SH-SY5Y (cell line): Measurements from ENCODE around the gene CHCHD3.

Source experiments
- GATA2 ChIP-seq: IDR thresholded peaks from 2 replicates; pipeline ENCODE4 v1.6.1; 2011; ENCODE audit warnings: mild to moderate bottlenecking, low read depth, low read length
- GATA3 ChIP-seq: IDR thresholded peaks from 2 replicates; pipeline ENCODE4 v1.6.1; 2011; ENCODE audit warnings: low read depth, mild to moderate bottlenecking, low read length, moderate library complexity

CHCHD3 gene

DNA sequence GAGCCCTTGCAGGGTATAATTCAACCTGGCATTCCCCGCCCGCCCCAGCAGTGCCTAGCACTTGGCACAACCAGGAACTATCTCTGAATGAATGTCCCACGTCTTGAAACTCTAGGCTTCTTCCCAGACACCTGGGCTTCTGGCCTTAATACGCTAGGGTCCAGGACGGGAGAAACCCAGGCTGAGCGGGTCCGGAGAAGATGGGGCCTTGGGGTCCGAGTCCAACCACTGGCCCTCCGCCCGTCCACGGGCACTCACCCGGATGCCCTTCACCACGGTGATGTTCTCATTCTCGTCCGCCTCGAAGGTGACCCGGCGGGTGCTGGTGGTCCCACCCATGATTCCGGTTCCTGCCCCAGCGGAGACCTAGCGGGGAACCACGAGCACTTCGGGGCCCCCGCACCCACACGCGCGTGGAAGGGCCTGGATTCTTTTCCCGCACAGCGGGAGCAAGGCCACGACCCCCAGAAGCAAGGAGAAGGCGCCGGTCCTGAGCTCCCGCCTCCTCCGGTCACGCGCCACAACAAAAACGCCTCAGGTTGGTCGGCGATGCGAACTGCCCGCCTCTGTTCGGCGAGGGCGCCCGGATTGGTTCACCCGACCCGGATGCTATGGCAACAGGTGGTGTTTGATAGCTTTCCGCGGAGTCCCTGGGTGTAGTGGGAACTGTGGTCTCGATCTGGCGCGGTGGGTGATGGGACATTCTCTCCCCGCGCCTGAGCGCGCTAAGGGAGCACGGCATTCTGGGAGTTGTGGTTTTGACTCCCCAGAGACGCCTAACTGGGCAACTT lies at the start of gene CHCHD3:
Gene CHCHD3, minus strand, starts transcription at position 492 of the 791 bp plus-strand sequence. Its CDS starts 153 bp downstream, at position 339.
- TF ChIP-seq GATA2: no peak

DNA sequence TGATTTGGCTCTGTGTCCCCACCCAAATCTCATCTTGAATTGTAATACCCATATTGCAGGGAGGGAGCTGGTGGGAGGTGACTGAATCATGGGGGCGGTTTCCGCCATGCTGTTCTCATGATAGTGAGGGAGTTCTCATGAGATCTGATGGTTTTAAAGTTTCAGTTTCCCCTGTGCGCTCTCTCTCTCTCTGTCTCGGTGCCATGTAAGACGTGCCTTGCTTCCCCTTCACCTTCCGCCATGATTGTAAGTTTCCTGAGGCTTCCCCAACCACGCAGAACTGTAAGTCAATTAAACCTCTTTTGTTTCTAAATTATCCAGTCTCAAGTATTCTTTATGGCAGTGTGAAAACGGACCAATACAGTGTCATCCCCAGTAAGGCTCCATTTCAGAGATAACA lies 48.3 kb upstream of the CHCHD3 start:
- TF ChIP-seq GATA2 (no peak), GATA3 (no peak)

DNA sequence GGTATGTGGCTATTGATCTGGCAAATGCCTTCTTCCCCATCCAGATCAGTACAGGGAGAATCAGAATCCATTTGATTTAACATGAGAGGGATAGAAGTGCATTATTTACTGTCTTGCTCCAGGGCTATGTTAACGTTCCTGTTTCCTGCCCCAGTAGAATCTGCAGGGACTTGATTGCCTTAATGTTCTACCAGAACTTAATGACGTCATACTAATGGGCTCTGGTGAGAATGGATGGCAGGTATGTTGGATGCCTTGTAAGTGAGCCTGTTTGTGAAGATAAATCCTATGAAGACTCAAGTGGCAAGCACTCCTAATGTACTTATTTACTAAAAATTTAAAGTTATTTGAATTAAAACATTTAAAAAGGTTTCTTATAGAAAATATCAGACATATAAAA lies 44.5 kb upstream of the CHCHD3 start:
- TF ChIP-seq GATA3: no peak
- no peak for TF ChIP-seq GATA2

DNA sequence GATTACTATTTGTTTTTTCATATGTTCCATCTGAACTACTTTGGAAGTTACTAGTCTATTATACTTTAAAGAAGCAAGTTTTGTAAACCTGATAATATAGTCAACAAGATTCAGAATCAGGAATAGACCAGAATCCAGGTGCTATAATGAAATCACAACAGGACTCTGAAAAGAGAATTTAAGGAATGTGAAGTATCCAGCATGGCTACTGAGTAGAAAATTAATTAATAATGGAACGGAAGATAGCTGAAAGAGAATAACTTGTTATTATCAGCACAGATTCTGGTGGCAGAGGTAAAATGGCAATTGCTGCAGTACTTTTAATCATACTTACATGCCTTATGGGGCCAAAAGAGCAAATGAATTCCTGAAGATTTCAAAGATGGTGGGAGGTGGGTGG lies 43.1 kb upstream of the CHCHD3 start:
- TF ChIP-seq GATA3 (no peak), GATA2 (no peak)

DNA sequence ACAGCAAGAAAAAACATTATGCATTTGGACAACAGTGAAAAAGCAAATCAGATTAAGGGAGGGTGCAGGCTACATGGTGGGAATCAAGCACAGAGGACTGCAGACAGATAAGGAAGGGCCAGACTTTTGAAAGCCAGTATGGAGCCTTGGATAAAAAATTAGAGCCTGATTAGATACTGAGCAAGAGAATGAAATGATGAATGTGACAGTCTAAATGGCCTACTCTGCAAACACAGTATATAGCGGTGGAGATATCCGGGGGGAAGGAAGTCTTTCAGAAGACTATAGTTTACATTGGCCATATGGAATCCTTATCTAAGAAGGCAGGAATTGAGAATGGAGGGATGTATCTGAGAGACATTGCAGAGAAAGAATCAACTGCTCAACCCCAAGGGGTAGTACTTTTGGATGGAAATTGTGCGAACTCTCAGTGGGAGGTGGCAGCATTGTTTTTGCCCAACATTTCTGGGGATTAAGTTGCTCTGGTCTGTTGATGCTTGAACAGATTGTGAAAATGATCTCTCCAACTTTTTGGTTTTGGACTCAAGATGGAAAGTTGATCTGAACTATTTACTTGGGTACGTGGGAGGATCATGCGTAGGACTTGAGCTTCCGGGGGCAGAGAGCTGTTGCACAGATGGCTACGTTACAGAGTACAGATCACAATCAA lies 39.4 kb upstream of the CHCHD3 start:
- TF ChIP-seq GATA3 (peak; percentile 95), GATA2 (peak; percentile 96)

DNA sequence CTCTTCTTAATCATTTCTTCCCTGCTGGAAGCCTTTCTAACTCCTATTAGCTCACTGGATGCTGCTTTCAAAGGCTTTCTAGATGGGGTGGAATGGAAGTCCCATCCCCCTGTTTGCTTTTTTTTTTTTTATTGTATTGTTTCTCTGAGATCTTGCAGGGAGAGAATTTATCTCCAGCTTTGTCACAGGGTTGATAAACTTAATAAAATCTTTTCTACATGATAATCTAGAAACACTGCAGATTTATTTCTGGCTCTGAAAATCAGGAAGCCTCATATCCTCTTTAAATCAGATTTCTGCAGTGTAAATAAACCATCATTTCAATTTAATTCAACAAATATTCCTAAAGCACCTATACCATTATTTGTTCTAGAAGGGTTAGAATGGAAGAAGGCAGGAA lies 37.2 kb upstream of the CHCHD3 start:
- peak; percentile 55; the same call in 1 of the 2 replicates for TF ChIP-seq GATA3
- peak; percentile 34; the same call in 1 of the 2 replicates for TF ChIP-seq GATA2

DNA sequence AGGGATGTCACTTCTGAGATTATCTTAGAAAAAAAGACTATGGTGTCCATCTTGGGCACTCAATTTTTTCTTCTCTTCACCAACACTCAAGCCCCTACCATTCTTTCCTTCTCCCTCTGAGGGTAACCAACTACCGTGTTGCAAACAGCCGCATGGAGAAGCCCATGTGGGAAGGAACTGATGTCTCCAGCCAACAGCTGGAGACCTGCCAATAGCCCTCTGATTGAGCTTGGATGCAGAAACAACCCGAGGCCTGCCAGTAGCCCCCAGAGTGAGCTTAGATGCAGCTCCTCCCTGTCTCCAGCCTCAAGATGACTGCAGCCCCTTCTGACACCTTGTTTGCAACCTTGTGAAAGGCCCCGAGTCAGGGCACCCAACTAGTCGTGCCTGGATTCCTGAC lies 36.4 kb upstream of the CHCHD3 start:
- TF ChIP-seq GATA3 (no peak), GATA2 (no peak)

DNA sequence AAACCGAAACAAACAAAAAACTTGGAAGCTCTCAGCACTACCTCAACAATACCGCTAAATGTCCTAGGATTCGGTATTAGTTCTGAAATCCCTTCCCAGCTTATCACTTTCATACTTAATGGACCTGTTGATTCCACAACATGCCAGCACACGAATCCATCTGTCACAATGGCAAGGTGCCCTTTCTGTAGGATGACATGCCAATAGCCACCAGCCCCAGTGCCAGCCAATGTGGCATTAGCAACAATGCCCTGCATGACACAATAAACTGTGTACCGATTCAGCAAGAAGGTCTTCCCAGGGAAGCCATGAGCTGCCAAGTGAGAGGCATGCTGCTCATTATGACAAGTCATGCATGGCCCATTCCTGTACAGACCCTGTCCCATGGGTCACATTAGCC lies 35.6 kb upstream of the CHCHD3 start:
- TF ChIP-seq GATA2: no peak
- no peak for TF ChIP-seq GATA3

DNA sequence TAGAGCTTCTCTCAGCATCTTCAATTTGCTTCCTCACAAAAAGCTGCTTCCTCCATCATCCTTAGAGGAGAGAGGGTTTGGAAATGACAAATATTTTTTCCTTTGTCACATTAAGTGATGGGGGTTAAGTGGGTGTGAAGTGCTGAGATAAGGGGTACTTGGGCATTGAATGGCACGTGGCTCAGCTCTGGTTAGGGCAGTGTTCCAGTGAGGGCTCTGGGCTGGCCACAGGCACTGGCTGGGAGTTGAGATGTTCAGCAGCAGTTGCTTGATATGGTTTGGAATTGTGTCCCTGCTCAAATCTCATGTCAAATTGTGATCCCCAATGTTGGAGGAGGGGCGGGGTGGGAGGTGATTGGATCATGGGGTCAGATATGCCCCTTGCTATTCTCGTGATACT lies 33.7 kb upstream of the CHCHD3 start:
- no peak for TF ChIP-seq GATA2
- TF ChIP-seq GATA3: no peak

DNA sequence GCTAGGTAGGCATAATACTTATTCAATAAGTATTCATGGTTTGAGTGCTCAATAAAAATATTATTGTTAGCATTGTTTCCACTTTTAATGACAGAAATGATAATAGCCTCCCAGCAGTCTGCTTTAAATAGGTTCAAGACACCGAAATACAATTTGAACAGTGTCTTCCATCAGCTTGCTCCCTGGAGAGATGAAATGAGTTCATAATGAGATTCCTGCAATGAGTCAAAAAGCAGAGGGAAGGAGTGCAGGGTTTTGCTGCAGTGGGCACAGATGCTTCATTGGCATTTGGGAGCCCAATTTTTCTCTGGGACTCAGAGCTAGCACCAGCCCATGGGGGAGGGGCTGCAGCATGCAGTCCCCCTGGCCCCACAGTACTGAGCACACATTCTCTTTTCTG lies 32.6 kb upstream of the CHCHD3 start:
- TF ChIP-seq GATA2: no peak
- no peak for TF ChIP-seq GATA3

DNA sequence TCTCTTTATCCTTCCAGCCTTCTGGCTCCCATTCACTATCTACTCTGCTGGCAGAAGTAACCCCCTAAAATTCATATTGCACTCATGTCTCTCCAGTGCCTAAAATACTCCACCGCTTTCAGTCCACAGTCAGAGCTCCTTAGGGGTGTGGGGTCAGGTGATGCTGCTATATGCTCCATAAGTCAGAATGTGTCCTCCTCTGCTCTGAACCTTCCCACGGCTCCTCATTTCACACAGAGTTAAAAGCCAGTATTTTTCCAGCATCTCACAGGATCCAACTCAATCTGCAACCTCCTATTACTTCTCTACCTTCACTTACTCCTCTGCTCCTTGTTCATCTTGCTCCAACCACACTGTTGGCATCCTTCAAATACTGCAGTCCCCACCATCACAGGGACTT lies 31.1 kb upstream of the CHCHD3 start:
- no peak for TF ChIP-seq GATA3
- no peak for TF ChIP-seq GATA2

DNA sequence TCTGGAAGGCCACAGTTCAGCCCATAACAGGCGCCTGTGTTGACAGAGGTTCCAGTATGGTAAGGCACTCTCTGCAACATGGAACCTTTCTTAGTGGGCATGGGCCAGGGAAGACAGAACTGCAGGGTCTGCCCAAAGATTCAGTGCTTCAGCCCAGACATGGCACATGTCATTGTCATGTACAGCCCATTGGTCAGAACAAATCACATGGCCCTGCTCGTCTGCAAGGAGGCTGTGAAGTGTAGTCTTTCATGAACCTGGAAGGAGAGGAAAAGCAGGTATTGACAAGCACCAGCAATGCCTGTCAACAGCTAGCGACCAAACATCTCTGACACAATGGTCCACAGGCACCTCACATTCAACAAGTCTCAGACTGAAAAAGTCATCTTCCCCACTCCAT lies 30.4 kb upstream of the CHCHD3 start:
- TF ChIP-seq GATA2 (no peak), GATA3 (no peak)

DNA sequence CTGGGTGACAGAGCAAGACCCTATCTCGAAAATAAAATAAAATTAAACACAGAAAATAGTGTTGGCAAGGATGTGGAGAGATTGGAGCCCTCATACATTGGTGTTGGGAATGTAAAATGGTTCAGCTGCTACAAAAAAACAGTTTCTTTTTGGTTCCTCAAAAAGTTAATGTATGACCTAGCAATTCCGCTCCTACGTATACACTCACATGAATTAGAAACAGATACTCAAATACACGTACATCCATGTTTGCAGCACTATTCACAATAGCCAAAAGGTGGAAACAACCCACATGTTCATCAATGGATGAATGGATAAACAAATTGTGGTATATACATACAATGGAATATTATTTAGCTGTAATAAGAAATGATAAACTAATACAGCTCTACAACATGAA lies 28.4 kb upstream of the CHCHD3 start:
- TF ChIP-seq GATA2 (no peak), GATA3 (no peak)

DNA sequence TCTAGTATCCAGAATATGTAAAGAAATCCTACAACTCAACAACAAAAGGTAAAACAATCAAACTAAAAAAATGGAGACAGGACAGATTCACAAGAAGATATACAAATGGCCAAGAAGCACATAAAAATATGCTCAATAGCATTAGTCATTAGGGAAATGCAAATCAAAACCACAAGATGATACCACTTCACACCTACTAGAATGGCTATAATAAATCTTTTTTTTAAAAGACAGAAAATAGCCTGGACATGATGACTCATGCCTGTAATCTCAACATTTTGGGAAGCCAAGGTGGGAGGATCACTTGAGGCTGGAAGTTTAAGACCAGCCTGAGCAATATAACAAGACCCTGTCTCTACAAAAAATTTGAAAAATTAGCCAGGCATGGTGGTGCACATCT lies 27.9 kb upstream of the CHCHD3 start:
- no peak for TF ChIP-seq GATA3
- no peak for TF ChIP-seq GATA2

DNA sequence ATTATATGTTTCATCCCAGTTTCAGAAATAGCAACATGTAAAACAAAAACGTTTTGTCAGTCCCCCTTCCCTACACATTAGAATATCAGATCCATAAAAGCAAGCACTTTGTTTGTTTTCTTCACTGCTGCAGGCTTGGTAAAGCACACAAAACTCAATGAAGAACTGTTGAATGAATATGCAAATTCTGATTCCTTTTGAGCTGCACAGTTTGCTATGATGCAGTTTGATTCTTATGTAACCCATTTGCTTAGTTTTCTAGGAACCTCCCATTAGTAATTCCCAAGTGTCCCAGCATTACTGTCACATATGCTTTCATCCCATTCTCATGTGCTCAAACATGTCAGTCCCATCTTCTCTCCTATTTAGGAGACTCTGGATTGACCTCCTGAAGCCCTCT lies 26.1 kb upstream of the CHCHD3 start:
- no peak for TF ChIP-seq GATA3
- TF ChIP-seq GATA2: no peak
